ENCODE data around the gene ORC3. TPM values are rescaled to one million over a fixed set of nuclear protein-coding genes. Genes with fewer than 3 reads are reported as not detected.

The ORC3 gene
- total RNA-seq, 6 experiments from 2014 or later, result 7.7 to 12.7 (median 9.8) TPM

- no peak overlapping the region for H3K4me3 ChIP-seq
- peaks cover 0 to 15% (median 0%) of the 10 kb centered on the region in 4 donors for H3K36me3 ChIP-seq
- H3K9me3 ChIP-seq, result no peaks in the 10 kb centered on the region
- H3K4me1 ChIP-seq, result peaks cover 0 to 26% (median 5%) of the 10 kb centered on the region in 4 donors
- intact Hi-C loops (cut with DNase I), result no loop called here
- no peak for TF ChIP-seq CTCF (IDR thresholded peaks at IDR 0.05)
- no peak for TF ChIP-seq POLR2A (IDR thresholded peaks at IDR 0.05)
- no peak overlapping the region for H3K27ac ChIP-seq
- ATAC-seq (no peak), DNase-seq (no peak)
- H3K27me3 ChIP-seq, result no peaks in the 10 kb centered on the region
- 95% methylated on average over 7 of the region's 8 CpGs for WGBS (ENCODE audit: insufficient coverage, low coverage, low lambda C conversion rate, missing lambda C conversion rate)
These were observed 3.4 kb upstream of the ORC3 start for GRCh38 chr6:87586371-87587077.

- ATAC-seq, result no peak
These were observed 1.1 kb upstream of the ORC3 start for GRCh38 chr6:87588756-87589407.

GRCh38 chr6:87590417-87590880 lies 514 bp downstream of the ORC3 start:
- no peak for TF ChIP-seq CTCF (IDR thresholded peaks at IDR 0.05)
- no peak for TF ChIP-seq POLR2A (IDR thresholded peaks at IDR 0.05)
- Histone ChIP-seq H3K4me3 (peak overlapping the region; percentile 70 to 98 (median 88)), H3K9me3 (no peaks in the 10 kb centered on the region), H3K27me3 (no peaks in the 10 kb centered on the region), H3K36me3 (peaks cover 0 to 8% (median 0%) of the 10 kb centered on the region in 4 donors), H3K4me1 (peaks cover 0 to 26% (median 5%) of the 10 kb centered on the region in 4 donors), H3K27ac (peak overlapping the region; percentile 25 to 63 (median 54))
- WGBS (ENCODE audit: insufficient coverage, low coverage, low lambda C conversion rate, missing lambda C conversion rate), result 4% methylated on average over 11 of the region's 11 CpGs
- DNase-seq (no peak), ATAC-seq (no peak)
- intact Hi-C loops (cut with DNase I), result no loop called here

More at GRCh38 chr6:87588756-87589407, 1.1 kb upstream of the ORC3 start:
- intact Hi-C loops (cut with DNase I), result no loop called here
- Histone ChIP-seq H3K27me3 (no peaks in the 10 kb centered on the region), H3K4me3 (peak overlapping the region; percentile 70 to 98 (median 88)), H3K27ac (peak overlapping the region in 2 of 3 donors; percentile 67 to 71), H3K36me3 (no peaks in the 10 kb centered on the region), H3K4me1 (peaks cover 0 to 26% (median 5%) of the 10 kb centered on the region in 4 donors), H3K9me3 (no peaks in the 10 kb centered on the region)
- DNase-seq, result no peak
- 25% methylated on average over 10 of the region's 10 CpGs for WGBS (ENCODE audit: insufficient coverage, low coverage, low lambda C conversion rate, missing lambda C conversion rate)
- TF ChIP-seq POLR2A (IDR thresholded peaks at IDR 0.05) (no peak), CTCF (IDR thresholded peaks at IDR 0.05) (no peak)

GRCh38 chr6:87590990-87591389 lies 1.1 kb downstream of the ORC3 start:
- Histone ChIP-seq H3K27me3 (no peaks in the 10 kb centered on the region), H3K4me3 (peak overlapping the region; percentile 70 to 98 (median 88)), H3K4me1 (peaks cover 0 to 26% (median 5%) of the 10 kb centered on the region in 4 donors), H3K36me3 (peaks cover 0 to 8% (median 0%) of the 10 kb centered on the region in 4 donors), H3K9me3 (no peaks in the 10 kb centered on the region), H3K27ac (no peak overlapping the region)
- no peak for ATAC-seq
- no peak for TF ChIP-seq CTCF (IDR thresholded peaks at IDR 0.05)
- no peak for TF ChIP-seq POLR2A (IDR thresholded peaks at IDR 0.05)
- WGBS (ENCODE audit: insufficient coverage, low coverage, low lambda C conversion rate, missing lambda C conversion rate), result 61% methylated on average over 4 of the region's 4 CpGs
- intact Hi-C loops (cut with DNase I), result no loop called here
- DNase-seq, result no peak

Measured in right lobe of liver (tissue), 6 donors.